Prostate gland (tissue), 2 donors: ENCODE data around the gene PMM1. TPM values are rescaled to one million over a fixed set of nuclear protein-coding genes. Genes with fewer than 3 reads are reported as not detected.

Source experiments
- DNase-seq: peaks from one replicate; pipeline ENCODE4 v3.0.0-alpha.2; 2019; ENCODE audit warnings: low spot score
- H3K27ac ChIP-seq, 2 donors: fragments of 200-600 bp; sonication (generic); 2 replicates each; pipeline ENCODE4 v1.5.1; 2017 to 2019
- H3K27me3 ChIP-seq: fragments of 200-600 bp; sonication (generic); replicated peaks from 2 replicates; pipeline ENCODE4 v1.5.1; 2019; ENCODE audit not compliant: insufficient read depth
- H3K36me3 ChIP-seq, 2 donors: fragments of 200-600 bp; sonication (generic); 1 replicate in 1 of 2; 2 replicates in 1 of 2; pipeline versions ENCODE4 v1.5.1 to v1.8.1; 2017 to 2019
- H3K4me1 ChIP-seq: fragments of 200-600 bp; sonication (generic); replicated peaks from 2 replicates; pipeline ENCODE4 v1.5.1; 2019
- H3K4me3 ChIP-seq, 2 donors: fragments of 200-600 bp; sonication (generic); 2 replicates each; pipeline ENCODE4 v1.5.1; 2017 to 2019
- H3K9me3 ChIP-seq: fragments of 200-600 bp; sonication (generic); 2 replicates; pipeline ENCODE4 v1.5.1; 2017
- POLR2A ChIP-seq: fragments of 450-650 bp; IDR thresholded peaks from one replicate; pipeline ENCODE4 v1.6.1; 2016; ENCODE audit warnings: antibody characterized with exemption, mild to moderate bottlenecking
- POLR2AphosphoS5 ChIP-seq: sonication (generic); formaldehyde crosslinking; IDR thresholded peaks from one replicate; pipeline ENCODE4 v1.6.1; 2017; ENCODE audit warnings: antibody characterized with exemption
- WGBS: methylation state at CpG from one replicate; pipeline ENCODE4 v1.1.5; 2018; 5-methylcytosine and 5-hydroxymethylcytosine counted together
- intact Hi-C: fragments of 100-400 bp; cut with DNase I; formaldehyde crosslinking; loops from one replicate; pipeline ENCODE4 v1.14.2; 2022
- total RNA-seq, 2 donors: library from RNA; depleted of rRNA; stranded (reverse); fragments of >200 nt; gene quantifications; one replicate each; pipeline ENCODE4 v1.1.0, GENCODE V29; 2016
- TF ChIP-seq, protein P1 (sequence below), 4 experiments: fragments of 200-600 bp in 2 of 4; fragments of 450-650 bp in 2 of 4; sonication (generic) in 2 of 4; IDR thresholded peaks; 1 replicate in 3 of 4; 2 replicates in 1 of 4; pipeline ENCODE4 v1.5.1; 2016 to 2019; ENCODE audit warnings: antibody characterized with exemption in 4 of 4, mild to moderate bottlenecking in 2 of 4, moderate library complexity in 2 of 4

Gene PMM1
- total RNA-seq, 2 donors from 2014 or later = 49.0 to 58.6 TPM

DNA sequence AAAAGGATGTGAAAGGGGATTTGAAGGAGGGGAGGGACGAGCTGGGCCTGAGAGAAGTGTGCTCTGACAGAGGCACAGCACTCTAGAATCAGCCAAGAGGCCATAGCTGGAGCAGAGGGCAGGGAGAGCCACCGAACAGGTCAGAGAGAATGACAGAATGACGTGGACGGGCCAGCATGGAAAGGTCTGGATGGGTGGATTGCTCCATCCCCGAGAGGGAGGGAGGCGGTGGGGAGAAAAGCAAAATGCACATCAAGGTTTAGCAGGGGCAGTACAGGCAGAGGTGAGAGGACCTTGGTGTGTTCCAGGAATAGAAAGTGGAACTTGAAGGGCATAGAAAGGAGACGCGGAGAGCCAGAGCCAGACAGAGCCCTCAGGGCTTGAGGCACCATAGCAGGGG, 6.9 kb downstream of the PMM1 start:
- H3K4me1 ChIP-seq = no peaks in the 10 kb centered on the region
- H3K36me3 ChIP-seq = peaks cover 0 to 4% of the 10 kb centered on the region in 2 donors
- intact Hi-C loops = no loop called here
- no peak for DNase-seq
- H3K27me3 ChIP-seq = no peaks in the 10 kb centered on the region
- H3K27ac ChIP-seq = no peak overlapping the region
- H3K4me3 ChIP-seq = no peak overlapping the region
- WGBS = 79% methylated on average over 8 of the region's 8 CpGs
- TF ChIP-seq POLR2AphosphoS5 = no peak
- H3K9me3 ChIP-seq = no peaks in the 10 kb centered on the region

DNA sequence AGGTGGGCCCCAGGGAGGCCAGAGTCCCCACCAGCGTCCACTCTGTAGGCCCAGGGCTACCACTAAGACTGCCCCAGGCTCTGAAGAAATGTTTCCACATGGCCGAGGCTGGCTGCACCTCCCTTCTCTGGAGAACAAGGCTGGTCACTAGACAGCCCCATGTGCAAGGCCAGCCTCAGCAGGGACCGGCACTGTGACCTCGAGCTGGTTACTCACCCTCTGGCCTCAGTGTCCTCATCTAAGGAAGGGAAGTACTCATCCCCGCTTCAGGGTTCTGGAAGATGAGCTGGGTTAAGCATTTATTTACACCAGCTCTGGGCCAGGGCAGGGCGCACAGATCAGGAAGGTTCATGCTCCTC, 9.7 kb downstream of the PMM1 start:
- no peaks in the 10 kb centered on the region for H3K27me3 ChIP-seq
- no peak for TF ChIP-seq POLR2AphosphoS5
- no peak for TF ChIP-seq POLR2A
- TF ChIP-seq, protein P1, sequence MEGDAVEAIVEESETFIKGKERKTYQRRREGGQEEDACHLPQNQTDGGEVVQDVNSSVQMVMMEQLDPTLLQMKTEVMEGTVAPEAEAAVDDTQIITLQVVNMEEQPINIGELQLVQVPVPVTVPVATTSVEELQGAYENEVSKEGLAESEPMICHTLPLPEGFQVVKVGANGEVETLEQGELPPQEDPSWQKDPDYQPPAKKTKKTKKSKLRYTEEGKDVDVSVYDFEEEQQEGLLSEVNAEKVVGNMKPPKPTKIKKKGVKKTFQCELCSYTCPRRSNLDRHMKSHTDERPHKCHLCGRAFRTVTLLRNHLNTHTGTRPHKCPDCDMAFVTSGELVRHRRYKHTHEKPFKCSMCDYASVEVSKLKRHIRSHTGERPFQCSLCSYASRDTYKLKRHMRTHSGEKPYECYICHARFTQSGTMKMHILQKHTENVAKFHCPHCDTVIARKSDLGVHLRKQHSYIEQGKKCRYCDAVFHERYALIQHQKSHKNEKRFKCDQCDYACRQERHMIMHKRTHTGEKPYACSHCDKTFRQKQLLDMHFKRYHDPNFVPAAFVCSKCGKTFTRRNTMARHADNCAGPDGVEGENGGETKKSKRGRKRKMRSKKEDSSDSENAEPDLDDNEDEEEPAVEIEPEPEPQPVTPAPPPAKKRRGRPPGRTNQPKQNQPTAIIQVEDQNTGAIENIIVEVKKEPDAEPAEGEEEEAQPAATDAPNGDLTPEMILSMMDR (IDR thresholded peaks at IDR 0.05) = no peak
- peaks cover 4% of the 10 kb centered on the region in 2 donors for H3K36me3 ChIP-seq
- H3K27ac ChIP-seq = no peak overlapping the region
- H3K9me3 ChIP-seq = no peaks in the 10 kb centered on the region
- intact Hi-C loops = no loop called here
- no peaks in the 10 kb centered on the region for H3K4me1 ChIP-seq
- WGBS = 89% methylated on average over 6 of the region's 6 CpGs
- H3K4me3 ChIP-seq = no peak overlapping the region
- no peak for DNase-seq

GRCh38 chr22:41579297-41579996, 10.2 kb downstream of the PMM1 start:
- Histone ChIP-seq H3K27me3 (no peaks in the 10 kb centered on the region), H3K9me3 (no peaks in the 10 kb centered on the region), H3K4me1 (no peaks in the 10 kb centered on the region), H3K36me3 (peaks cover 4% of the 10 kb centered on the region in 2 donors), H3K4me3 (no peak overlapping the region), H3K27ac (no peak overlapping the region)
- TF ChIP-seq POLR2A (no peak), POLR2AphosphoS5 (no peak)
- TF ChIP-seq, protein P1 (IDR thresholded peaks at IDR 0.05) = no peak
- no peak for DNase-seq
- intact Hi-C loops = no loop called here
- 87% methylated on average over 12 of the region's 12 CpGs for WGBS

- TF ChIP-seq POLR2A = no peak
- TF ChIP-seq, protein P1 (IDR thresholded peaks at IDR 0.05) = no peak
- TF ChIP-seq POLR2AphosphoS5 = no peak
- no peak overlapping the region for H3K4me3 ChIP-seq
- intact Hi-C loops = no loop called here
- WGBS = 86% methylated on average over 9 of the region's 9 CpGs
- H3K27me3 ChIP-seq = no peaks in the 10 kb centered on the region
- no peaks in the 10 kb centered on the region for H3K4me1 ChIP-seq
- no peaks in the 10 kb centered on the region for H3K9me3 ChIP-seq
- DNase-seq = no peak
- no peak overlapping the region for H3K27ac ChIP-seq
- H3K36me3 ChIP-seq = peaks cover 4% of the 10 kb centered on the region in 2 donors
Measured at GRCh38 chr22:41578818-41579217, 10.8 kb downstream of the PMM1 start.

DNA sequence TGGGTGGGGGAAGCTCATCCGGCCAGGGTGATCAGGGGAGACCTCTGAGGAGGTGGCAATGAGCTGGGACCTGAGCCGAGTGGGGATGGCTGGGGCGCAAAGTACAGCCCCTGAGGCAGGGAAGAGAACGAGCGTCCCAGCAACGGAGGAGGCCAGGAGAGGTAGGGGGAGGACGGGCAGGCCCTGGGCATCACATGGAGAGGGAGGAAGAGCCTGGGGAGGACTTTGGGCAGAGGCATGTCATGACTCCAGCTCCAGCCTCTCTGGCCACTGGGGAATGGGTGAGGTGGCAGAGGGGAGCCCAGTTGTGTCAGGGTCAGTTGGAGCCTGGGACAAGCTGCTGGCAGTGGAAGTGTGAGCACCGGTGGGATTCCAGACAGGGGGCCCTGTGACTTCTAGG, 11.5 kb downstream of the PMM1 start:
- no peak for DNase-seq
- TF ChIP-seq POLR2A = no peak
- no peak for TF ChIP-seq POLR2AphosphoS5
- TF ChIP-seq, protein P1 (IDR thresholded peaks at IDR 0.05) = no peak
- Histone ChIP-seq H3K4me1 (no peaks in the 10 kb centered on the region), H3K36me3 (peaks cover 4% of the 10 kb centered on the region in 2 donors), H3K4me3 (no peak overlapping the region), H3K9me3 (no peaks in the 10 kb centered on the region), H3K27me3 (no peaks in the 10 kb centered on the region), H3K27ac (no peak overlapping the region)
- 85% methylated on average over 8 of the region's 8 CpGs for WGBS
- intact Hi-C loops = no loop called here
